ENCODE measurements around the gene TSC22D4.
A peak's percentile ranks its signal among the peaks of the same experiment; 100 is the strongest.

TSC22D4 gene

GRCh38 chr7:100490483-100491191 is 11.6 kb upstream of the TSC22D4 start:
- no peak for TF ChIP-seq CTCF (conservative IDR thresholded peaks at IDR 0.05; ENCODE audit: control insufficient read depth, insufficient read depth, low read depth, low read length)

GRCh38 chr7:100489824-100490223 is 10.8 kb upstream of the TSC22D4 start:
- DNase-seq (ENCODE audit: low read depth), result peak; percentile 83
- no peak for TF ChIP-seq CTCF (conservative IDR thresholded peaks at IDR 0.05; ENCODE audit: control insufficient read depth, insufficient read depth, low read depth, low read length)
- H3K4me3 ChIP-seq (ENCODE audit: control insufficient read depth, low read depth, low read length), result no peak overlapping the region

More at GRCh38 chr7:100490483-100491191, 11.6 kb upstream of the TSC22D4 start:
- DNase-seq (ENCODE audit: low read depth), result no peak
- no peak overlapping the region for H3K4me3 ChIP-seq (ENCODE audit: control insufficient read depth, low read depth, low read length)

- no peak for TF ChIP-seq CTCF (conservative IDR thresholded peaks at IDR 0.05; ENCODE audit: control insufficient read depth, insufficient read depth, low read depth, low read length)
- DNase-seq (ENCODE audit: low read depth), result no peak
- H3K4me3 ChIP-seq (ENCODE audit: control insufficient read depth, low read depth, low read length), result no peak overlapping the region
Observed at GRCh38 chr7:100489121-100489520, 10.1 kb upstream of the TSC22D4 start.

GRCh38 chr7:100488333-100489095 is 9.5 kb upstream of the TSC22D4 start:
- no peak for DNase-seq (ENCODE audit: low read depth)
- no peak for TF ChIP-seq CTCF (conservative IDR thresholded peaks at IDR 0.05; ENCODE audit: control insufficient read depth, insufficient read depth, low read depth, low read length)
- no peak overlapping the region for H3K4me3 ChIP-seq (ENCODE audit: control insufficient read depth, low read depth, low read length)

GRCh38 chr7:100486753-100487446 is 7.9 kb upstream of the TSC22D4 start:
- peak; percentile 48 for DNase-seq (ENCODE audit: low read depth)
- no peak overlapping the region for H3K4me3 ChIP-seq (ENCODE audit: control insufficient read depth, low read depth, low read length)
- TF ChIP-seq CTCF (conservative IDR thresholded peaks at IDR 0.05; ENCODE audit: control insufficient read depth, insufficient read depth, low read depth, low read length), result no peak

GRCh38 chr7:100486111-100486636 is 7.2 kb upstream of the TSC22D4 start:
- TF ChIP-seq CTCF (conservative IDR thresholded peaks at IDR 0.05; ENCODE audit: control insufficient read depth, insufficient read depth, low read depth, low read length), result no peak
- H3K4me3 ChIP-seq (ENCODE audit: control insufficient read depth, low read depth, low read length), result no peak overlapping the region
- no peak for DNase-seq (ENCODE audit: low read depth)

Data from fibroblast of mammary gland (primary cell).